Osteoblast (primary cell): ENCODE measurements around the gene AAR2. TPM values are rescaled to one million over a fixed set of nuclear protein-coding genes. Genes with fewer than 3 reads are reported as not detected.

Source experiments
- DNase-seq: peaks from one replicate; pipeline ENCODE4 v3.0.0; 2011; ENCODE audit warnings: low spot score, mixed read lengths; ENCODE audit not compliant: insufficient read length; ENCODE audit errors: missing footprints
- H2AFZ ChIP-seq: 2 replicates; pipeline ENCODE4 v1.6.0; 2011; ENCODE audit warnings: mild to moderate bottlenecking, low read length
- H3K27ac ChIP-seq: 2 replicates; pipeline ENCODE4 v1.5.1; 2011; ENCODE audit warnings: mild to moderate bottlenecking, low read depth, low read length, moderate library complexity
- H3K27me3 ChIP-seq: 2 replicates; pipeline ENCODE4 v1.6.0; 2012; ENCODE audit warnings: mild to moderate bottlenecking, control low read depth, inconsistent platforms, low read length, moderate library complexity; ENCODE audit not compliant: insufficient read depth
- H3K36me3 ChIP-seq: 2 replicates; pipeline ENCODE4 v1.5.1; 2011; ENCODE audit warnings: mild to moderate bottlenecking, low read length, control low read depth, moderate library complexity; ENCODE audit not compliant: insufficient read depth
- H3K4me1 ChIP-seq: 2 replicates; pipeline ENCODE4 v1.5.1; 2011; ENCODE audit warnings: mild to moderate bottlenecking, low read length, control low read depth, moderate library complexity; ENCODE audit not compliant: insufficient read depth
- H3K4me2 ChIP-seq: 2 replicates; pipeline ENCODE4 v1.6.0; 2011; ENCODE audit warnings: mild to moderate bottlenecking, low read length; ENCODE audit not compliant: insufficient read depth
- H3K4me3 ChIP-seq: fragments of 200-600 bp; sonication (generic); 3 replicates; pipeline ENCODE4 v1.5.1; 2012; ENCODE audit warnings: mild to moderate bottlenecking, low read length, inconsistent platforms; ENCODE audit not compliant: insufficient read depth
- H3K79me2 ChIP-seq: 2 replicates; pipeline ENCODE4 v1.6.0; 2012; ENCODE audit warnings: mild to moderate bottlenecking, low read length, control low read depth, inconsistent platforms; ENCODE audit not compliant: insufficient read depth
- H3K9me3 ChIP-seq: 2 replicates; pipeline ENCODE4 v1.5.1; 2011; ENCODE audit warnings: low read depth, low read length, control low read depth
- H4K20me1 ChIP-seq: 2 replicates; pipeline ENCODE4 v1.6.0; 2012; ENCODE audit warnings: mild to moderate bottlenecking, low read length, control low read depth; ENCODE audit not compliant: insufficient read depth
- total RNA-seq: library from RNA; depleted of rRNA; stranded (reverse); fragments of >200 nt; gene quantifications from 2 replicates; pipeline ENCODE4 v1.2.3, GENCODE V29; 2012
- TF ChIP-seq, protein P1 (sequence below): IDR thresholded peaks from 2 replicates; pipeline ENCODE4 v1.5.1; 2011; ENCODE audit warnings: mild to moderate bottlenecking, low read depth, low read length, moderate library complexity; ENCODE audit errors: extremely low read depth

AAR2 gene
- total RNA-seq, 1 donor, result 29.0 TPM

DNA sequence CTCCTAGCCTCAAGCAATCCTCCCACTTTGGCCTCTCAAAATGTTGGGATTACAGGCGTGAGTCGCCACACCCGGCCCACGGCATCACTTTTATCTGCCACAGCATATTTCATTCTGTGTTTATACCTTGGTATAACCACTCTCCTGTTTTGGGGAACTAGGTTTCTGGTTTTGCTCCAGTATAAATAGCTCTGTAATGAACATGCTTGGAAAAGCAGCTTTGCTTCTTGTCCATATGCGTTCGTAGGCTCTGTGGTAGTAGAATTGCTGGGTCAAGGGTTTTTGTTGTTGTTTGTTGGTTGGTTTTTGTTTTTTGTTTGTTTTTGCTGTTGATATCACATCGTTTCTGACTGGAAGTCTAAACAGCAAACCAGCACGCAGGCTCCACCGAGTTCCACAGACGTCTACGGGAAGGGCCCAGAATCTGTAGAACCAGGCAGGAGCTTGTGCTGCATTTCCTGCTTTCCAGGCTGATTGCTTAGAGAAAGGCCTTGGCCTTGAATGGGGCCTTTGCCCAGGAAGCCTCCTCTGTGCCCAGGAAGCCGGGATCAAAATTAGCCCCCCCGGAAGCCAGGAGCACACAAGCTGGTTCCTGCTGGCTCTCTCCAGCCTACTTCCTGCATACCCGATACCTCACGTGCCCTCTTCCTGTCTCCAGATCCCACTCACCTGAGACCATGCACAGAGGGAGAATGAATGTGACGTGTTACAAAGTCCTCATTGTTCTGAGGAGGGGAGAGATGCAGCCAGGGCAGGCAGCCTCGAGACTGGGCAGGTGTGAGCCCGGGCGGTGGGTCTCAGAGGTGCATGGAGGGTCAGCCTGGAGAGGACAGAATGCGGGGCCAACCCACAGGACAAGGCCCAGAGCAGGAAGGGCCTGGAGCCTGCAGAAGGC is 34.7 kb downstream of the AAR2 start:
- DNase-seq, result peak; percentile 44
- Histone ChIP-seq H3K36me3 (no peaks in the 10 kb centered on the region), H3K4me1 (no peaks in the 10 kb centered on the region), H3K79me2 (no peaks in the 10 kb centered on the region), H4K20me1 (no peaks in the 10 kb centered on the region), H3K9me3 (no peaks in the 10 kb centered on the region), H3K4me3 (no peak overlapping the region), H3K27ac (no peak overlapping the region), H3K27me3 (peaks cover 9% of the 10 kb centered on the region), H3K4me2 (no peak overlapping the region), H2AFZ (no peak overlapping the region)
- TF ChIP-seq, protein P1, sequence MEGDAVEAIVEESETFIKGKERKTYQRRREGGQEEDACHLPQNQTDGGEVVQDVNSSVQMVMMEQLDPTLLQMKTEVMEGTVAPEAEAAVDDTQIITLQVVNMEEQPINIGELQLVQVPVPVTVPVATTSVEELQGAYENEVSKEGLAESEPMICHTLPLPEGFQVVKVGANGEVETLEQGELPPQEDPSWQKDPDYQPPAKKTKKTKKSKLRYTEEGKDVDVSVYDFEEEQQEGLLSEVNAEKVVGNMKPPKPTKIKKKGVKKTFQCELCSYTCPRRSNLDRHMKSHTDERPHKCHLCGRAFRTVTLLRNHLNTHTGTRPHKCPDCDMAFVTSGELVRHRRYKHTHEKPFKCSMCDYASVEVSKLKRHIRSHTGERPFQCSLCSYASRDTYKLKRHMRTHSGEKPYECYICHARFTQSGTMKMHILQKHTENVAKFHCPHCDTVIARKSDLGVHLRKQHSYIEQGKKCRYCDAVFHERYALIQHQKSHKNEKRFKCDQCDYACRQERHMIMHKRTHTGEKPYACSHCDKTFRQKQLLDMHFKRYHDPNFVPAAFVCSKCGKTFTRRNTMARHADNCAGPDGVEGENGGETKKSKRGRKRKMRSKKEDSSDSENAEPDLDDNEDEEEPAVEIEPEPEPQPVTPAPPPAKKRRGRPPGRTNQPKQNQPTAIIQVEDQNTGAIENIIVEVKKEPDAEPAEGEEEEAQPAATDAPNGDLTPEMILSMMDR, result no peak

DNA sequence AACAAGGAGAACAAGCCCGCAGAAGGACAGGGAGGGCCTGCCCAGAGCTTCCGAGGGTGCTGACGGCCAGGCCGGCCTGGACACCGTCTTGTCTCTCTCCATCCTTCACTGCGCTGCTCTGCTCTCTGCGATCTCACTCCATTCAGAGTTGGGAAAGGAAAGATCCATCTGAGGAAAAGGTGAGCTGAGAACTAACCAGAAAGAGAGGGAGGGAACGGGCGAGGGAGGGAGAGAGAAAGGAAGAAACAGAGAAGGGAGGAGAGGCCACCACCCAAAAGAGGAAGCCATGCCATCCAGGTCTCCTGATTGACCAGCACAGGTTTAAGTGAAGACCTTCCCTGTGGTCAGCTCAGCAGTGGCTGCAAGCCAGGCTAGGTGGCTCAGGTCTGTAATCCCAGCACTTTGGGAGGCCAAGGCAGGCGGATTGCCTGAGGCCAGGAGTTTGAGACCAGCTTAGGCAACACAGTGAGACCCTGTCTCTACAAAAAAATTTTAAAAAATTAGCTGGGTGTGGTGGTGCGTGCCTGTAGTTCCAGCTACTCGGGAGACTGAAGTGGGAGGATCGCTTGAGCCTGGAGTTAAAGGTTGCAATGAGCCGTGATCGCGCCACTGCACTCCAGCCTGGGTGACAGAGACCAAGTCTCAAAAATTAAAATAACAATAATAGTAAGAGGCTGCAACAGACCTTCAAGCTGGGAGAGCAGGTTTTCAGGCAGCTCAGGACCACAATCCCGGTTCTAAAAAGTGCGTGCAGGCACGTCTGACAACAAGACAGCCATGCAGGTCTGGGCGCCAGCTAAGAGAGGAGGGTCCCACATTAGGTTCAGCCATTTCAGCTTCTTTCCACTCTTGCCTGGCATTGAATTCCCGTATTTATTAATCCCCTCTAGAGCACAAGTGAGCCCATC is 35.6 kb downstream of the AAR2 start:
- peak; percentile 58 for DNase-seq
- H3K36me3 ChIP-seq, result no peaks in the 10 kb centered on the region
- no peaks in the 10 kb centered on the region for H4K20me1 ChIP-seq
- H3K4me3 ChIP-seq, result no peak overlapping the region
- H3K27me3 ChIP-seq, result peaks cover 12% of the 10 kb centered on the region
- no peaks in the 10 kb centered on the region for H3K79me2 ChIP-seq
- TF ChIP-seq, protein P1, result no peak
- H3K4me2 ChIP-seq, result no peak overlapping the region
- H3K9me3 ChIP-seq, result no peaks in the 10 kb centered on the region
- H3K4me1 ChIP-seq, result no peaks in the 10 kb centered on the region
- H3K27ac ChIP-seq, result no peak overlapping the region
- H2AFZ ChIP-seq, result no peak overlapping the region

DNA sequence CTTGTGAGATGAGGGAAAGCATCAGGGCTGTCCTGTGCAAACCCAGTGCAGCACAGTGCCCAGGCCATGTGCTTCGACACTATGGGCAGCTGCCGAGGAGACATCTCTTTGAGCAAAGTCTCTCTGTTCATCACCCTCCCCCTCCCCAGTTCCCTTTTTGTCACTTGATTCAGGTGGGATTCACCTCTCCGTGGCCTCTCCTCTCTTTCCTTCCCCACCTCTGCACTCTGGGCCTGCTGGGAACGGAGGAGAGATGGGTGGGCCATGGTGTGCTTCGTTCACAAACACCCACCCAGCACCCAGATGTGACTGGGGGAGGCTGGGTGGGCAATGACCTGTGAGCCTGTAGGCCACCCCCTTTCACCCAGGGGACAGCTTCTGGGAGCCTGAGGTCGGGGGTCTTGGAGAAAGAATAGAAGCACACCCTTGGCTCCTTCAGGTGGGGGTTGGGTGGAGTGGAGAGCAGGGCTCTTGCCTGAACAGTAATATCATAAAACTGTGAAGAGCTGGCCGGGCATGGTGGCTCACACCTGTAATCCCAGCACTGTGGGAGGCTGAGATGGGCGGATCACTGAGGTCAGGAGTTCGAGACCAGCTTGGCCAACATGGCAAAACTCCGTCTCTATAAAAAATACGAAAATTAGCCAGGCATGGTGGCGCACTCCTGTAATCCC is 36.4 kb downstream of the AAR2 start:
- Histone ChIP-seq H3K4me2 (no peak overlapping the region), H2AFZ (no peak overlapping the region), H3K4me1 (no peaks in the 10 kb centered on the region), H3K4me3 (no peak overlapping the region), H3K36me3 (no peaks in the 10 kb centered on the region), H4K20me1 (no peaks in the 10 kb centered on the region), H3K27me3 (peaks cover 16% of the 10 kb centered on the region), H3K79me2 (no peaks in the 10 kb centered on the region), H3K27ac (no peak overlapping the region), H3K9me3 (no peaks in the 10 kb centered on the region)
- TF ChIP-seq, protein P1, result no peak
- peak; percentile 30 for DNase-seq
